Epithelial cell of esophagus (primary cell): ENCODE data around the gene UBAC2.

Source experiments
- DNase-seq: peaks from one replicate; pipeline ENCODE4 v3.0.0; 2010; ENCODE audit warnings: low read depth
- H3K4me3 ChIP-seq: 2 replicates; pipeline ENCODE4 v1.5.1; 2011; ENCODE audit warnings: mild to moderate bottlenecking, low read length, control low read depth
- TF ChIP-seq, protein P1 (sequence below): IDR thresholded peaks from 2 replicates; pipeline ENCODE4 v1.5.1; 2011; ENCODE audit warnings: low read depth, mild to moderate bottlenecking, low read length, control low read depth, inconsistent platforms; ENCODE audit not compliant: insufficient read depth; ENCODE audit errors: missing control alignments

Gene UBAC2

GRCh38 chr13:99425485-99426341 is 225.1 kb downstream of the UBAC2 start:
- no peak for DNase-seq
- no peak overlapping the region for H3K4me3 ChIP-seq
- TF ChIP-seq, protein P1, sequence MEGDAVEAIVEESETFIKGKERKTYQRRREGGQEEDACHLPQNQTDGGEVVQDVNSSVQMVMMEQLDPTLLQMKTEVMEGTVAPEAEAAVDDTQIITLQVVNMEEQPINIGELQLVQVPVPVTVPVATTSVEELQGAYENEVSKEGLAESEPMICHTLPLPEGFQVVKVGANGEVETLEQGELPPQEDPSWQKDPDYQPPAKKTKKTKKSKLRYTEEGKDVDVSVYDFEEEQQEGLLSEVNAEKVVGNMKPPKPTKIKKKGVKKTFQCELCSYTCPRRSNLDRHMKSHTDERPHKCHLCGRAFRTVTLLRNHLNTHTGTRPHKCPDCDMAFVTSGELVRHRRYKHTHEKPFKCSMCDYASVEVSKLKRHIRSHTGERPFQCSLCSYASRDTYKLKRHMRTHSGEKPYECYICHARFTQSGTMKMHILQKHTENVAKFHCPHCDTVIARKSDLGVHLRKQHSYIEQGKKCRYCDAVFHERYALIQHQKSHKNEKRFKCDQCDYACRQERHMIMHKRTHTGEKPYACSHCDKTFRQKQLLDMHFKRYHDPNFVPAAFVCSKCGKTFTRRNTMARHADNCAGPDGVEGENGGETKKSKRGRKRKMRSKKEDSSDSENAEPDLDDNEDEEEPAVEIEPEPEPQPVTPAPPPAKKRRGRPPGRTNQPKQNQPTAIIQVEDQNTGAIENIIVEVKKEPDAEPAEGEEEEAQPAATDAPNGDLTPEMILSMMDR, result no peak

- TF ChIP-seq, protein P1, result no peak
- no peak for DNase-seq
Observed at GRCh38 chr13:99426426-99426825, 225.8 kb downstream of the UBAC2 start.

GRCh38 chr13:99429670-99430069 is 229.0 kb downstream of the UBAC2 start:
- TF ChIP-seq, protein P1, result no peak
- H3K4me3 ChIP-seq, result no peak overlapping the region
- no peak for DNase-seq

More at GRCh38 chr13:99426426-99426825, 225.8 kb downstream of the UBAC2 start:
- no peak overlapping the region for H3K4me3 ChIP-seq

DNA sequence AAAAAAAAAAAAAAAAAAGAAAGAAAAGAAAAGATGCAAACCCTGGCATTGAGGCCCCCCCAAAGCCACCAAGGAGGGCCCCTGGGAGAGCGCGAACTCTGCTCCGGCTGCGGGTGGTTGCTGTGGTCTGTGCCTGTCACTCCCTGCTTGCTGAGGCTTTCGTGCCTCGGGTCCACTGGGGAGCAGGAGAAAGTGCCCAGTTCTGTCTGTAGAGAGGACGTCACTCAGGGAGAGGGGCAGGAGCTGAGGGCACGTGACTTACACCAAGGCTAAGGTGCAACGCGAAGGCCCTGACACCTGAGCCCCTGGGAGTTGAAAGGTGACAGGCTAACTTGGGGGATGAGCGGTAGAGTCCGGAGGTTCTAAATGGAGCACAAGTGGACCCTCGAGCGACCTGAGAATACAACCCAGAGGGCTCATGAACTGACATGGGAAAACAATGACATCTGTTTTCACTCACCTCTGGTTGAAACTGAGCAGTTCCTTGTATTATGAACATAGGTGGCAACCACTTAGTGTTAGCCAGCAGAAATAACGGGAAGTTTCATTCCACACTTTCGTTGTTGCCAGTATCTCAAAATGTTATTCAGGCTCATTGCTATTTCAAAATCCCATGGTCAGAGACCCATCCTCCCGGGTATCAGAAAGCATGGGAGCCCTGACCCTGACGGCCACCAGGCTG is 231.4 kb downstream of the UBAC2 start:
- DNase-seq, result no peak
- TF ChIP-seq, protein P1, result no peak
- no peak overlapping the region for H3K4me3 ChIP-seq

GRCh38 chr13:99432609-99433542 is 232.2 kb downstream of the UBAC2 start:
- TF ChIP-seq, protein P1, result no peak
- peak; percentile 76 for DNase-seq
- H3K4me3 ChIP-seq, result no peak overlapping the region

- TF ChIP-seq, protein P1, result no peak
- DNase-seq, result no peak
- no peak overlapping the region for H3K4me3 ChIP-seq
Observed at GRCh38 chr13:99433543-99434075, 233.0 kb downstream of the UBAC2 start.
